Stimulated activated CD4-positive, alpha-beta T cell treated with anti-CD3 and anti-CD28 coated beads, Interleukin-15, amount 100 ng/mL, for 1 hour (primary cell): ENCODE results near the gene HMX1.

ENCODE experiments used
- DNase-seq, 2 donors: peaks; one replicate each; pipeline ENCODE4 v3.0.0-alpha.2; 2020; ENCODE audit warnings: low read depth in 1 of 2, low spot score in 1 of 2

The HMX1 gene

GRCh38 chr4:8820178-8821102 lies 51.2 kb downstream of the HMX1 start:
- DNase-seq: no peak

- DNase-seq: no peak
These were observed 52.0 kb downstream of the HMX1 start for GRCh38 chr4:8819473-8820177.

DNA sequence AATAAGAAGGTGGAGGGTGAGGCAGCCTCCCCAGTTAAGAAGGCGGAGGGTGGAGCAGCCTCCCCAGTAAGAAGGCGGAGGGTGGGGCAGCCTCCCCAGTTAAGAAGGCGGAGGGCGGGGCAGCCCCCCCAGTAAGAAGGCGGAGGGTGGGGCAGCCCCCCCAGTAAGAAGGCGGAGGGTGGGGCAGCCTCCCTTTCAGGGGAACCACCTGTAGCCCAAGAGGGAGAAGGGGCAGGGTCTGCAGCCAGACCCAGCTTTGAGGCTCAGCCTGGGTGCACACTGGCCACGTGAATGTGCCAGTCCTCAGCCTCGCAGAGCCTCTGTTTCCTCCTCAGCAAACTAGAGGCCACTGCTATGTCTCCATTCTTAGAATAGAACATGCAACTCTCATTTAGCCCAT lies 52.6 kb downstream of the HMX1 start:
- DNase-seq: no peak

- no peak for DNase-seq
These were observed 53.4 kb downstream of the HMX1 start for GRCh38 chr4:8818063-8818881.

DNA sequence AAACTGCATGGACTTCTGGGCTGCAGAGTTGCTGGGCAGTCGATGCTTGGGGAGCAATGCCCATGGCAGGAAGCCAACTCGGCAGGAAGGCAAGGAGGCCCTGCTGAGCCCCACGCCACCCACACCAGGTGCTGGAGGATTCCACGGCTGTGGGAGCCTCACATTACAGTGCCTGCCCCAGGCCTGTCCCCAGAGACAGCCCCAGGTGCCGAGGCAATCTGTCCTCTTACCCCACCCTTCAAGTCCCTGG lies 53.9 kb downstream of the HMX1 start:
- no peak for DNase-seq

DNA sequence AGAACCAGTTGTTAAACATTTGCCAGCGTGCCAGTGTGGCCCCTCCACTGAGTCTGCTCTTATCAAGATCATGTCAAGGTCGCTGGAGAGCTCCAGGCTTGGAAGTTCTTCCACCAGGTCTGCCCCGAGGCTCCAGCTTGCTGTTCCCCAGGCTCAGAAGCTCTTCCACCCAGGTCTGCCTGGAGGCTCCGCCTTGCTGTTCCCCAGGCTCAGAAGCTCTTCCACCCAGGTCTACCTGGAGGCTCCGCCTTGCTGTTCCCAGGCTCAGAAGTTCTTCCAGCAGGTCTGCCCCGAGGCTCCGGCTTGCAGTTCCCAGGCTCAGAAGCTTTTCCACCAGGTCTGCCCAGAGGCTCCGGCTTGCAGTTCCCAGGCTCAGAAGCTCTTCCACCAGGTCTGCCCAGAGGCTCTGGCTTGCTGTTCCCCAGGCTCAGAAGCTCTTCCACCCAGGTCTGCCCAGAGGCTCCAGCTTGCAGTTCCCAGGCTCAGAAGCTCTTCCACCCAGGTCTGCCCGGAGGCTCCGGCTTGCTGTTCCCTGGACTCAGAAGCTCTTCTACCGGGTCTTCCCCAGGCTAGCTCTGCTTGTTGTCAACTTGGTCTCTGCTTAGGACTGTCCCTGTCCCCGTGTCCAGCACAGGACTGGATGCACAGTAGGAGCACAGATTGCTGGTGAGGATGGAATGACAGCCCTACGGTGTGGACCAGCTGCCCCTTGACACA lies 54.4 kb downstream of the HMX1 start:
- DNase-seq: no peak
